ENCODE measurements around the gene COL1A2. TPM values are rescaled to one million over a fixed set of nuclear protein-coding genes. Genes with fewer than 3 reads are reported as not detected.

COL1A2 gene
- total RNA-seq, 1 donor from 2014 or later, result 96.6 TPM

DNA sequence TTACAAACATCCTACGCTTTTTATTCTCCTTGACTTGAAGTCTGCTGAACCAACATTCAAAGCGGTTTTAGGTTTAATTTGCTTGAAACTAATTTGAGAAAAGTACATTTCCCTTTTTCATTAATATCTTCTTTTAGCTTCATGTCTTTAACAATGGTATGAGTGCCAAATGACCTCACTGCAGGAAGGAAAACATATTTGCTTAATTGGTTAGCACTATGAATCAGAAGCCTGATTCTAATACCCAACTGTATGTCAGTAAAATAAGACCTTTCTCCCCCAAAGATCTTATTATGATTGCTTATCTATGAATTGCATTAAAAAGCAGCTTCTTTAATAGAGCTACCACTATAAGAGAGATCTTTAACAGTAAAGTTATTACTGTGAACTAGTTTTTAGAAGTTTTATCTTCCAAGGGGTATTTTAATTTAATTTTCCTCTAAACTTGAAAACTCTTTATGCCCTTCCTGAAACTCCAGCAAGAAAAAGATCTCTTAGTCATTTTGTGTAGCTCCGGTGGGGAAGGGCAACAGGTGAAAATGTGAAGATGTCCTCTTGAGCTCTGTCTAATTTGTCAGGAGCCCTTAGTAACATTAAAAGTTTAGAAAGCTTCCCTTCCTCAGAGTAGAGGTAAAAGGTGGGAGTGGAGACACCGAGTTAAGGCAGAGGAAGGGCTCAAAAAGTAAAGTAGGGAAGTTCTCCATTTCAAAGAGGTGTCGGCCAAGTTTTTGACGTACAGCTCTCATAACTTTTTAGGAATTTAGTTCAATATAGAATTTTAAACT, 6.1 kb downstream of the COL1A2 start:
- DNase-seq (ENCODE audit: missing footprints), result no peak
- ATAC-seq, result no peak

DNA sequence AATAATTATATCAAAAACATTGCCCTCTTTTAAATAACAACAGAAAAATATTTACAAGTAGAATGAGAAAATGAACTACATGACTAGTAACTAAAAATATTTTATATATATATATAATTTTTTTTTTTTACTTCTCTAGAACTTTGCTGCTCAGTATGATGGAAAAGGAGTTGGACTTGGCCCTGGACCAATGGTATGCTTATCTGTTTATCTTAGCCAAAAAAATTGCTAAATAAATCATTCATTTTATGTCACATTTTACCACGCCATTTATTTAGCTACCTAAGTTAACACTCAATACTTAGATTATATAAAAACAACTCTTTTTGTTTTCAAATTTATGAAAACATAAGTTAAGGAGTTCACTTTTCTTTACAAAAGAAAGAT, 6.7 kb downstream of the COL1A2 start:
- ATAC-seq (no peak), DNase-seq (ENCODE audit: missing footprints) (no peak)
- intact Hi-C loops (cut with DNase I), result loop anchor here (10.0 kb wide), 1 partner anchor 507 kb away; the partner anchor contains the start of gene TFPI2

More for the DNA sequence above, 6.1 kb downstream of the COL1A2 start:
- intact Hi-C loops (cut with DNase I), result loop anchor here (10.0 kb wide), 1 partner anchor 506 kb away; the partner anchor contains the start of gene TFPI2

DNA sequence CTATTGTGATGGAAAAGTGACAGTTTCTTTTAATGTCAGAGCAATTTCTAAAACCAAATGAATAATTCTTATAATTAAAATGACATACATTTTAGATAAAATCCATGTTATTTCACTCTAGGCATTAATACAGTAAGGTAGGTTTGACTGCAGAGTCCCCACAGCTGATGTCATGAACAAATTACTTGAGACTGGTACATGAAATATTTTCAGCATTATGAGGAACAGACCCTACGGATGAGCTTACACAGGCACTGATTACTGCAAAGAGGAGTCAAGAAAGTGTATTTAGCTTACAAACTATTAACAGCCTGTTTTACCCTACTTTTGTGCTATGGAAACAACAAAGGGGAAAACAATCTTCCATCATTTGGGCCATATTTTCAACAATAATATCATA, 8.9 kb downstream of the COL1A2 start:
- ATAC-seq, result no peak
- DNase-seq (ENCODE audit: missing footprints), result no peak
- intact Hi-C loops (cut with DNase I), result loop anchor here (10.0 kb wide), 1 partner anchor 509 kb away; the partner anchor contains the start of gene TFPI2

DNA sequence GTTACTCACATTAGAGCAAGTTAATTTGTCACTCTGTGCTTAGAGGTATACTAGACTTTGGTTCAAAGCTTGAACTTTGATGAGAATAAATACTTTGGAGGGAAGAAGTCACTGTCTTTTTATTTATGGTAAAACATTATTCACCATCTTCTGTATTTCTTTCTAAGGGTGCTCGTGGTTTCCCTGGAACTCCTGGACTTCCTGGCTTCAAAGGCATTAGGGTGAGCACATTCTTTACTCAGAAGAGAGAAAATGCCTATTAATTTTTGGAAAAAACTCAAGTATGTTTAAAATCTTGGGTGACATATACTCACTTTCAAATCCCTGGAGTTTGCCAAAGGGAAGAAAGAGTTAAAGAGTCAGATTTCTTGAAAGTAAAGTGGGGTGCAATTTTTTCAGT, 10.8 kb downstream of the COL1A2 start:
- no peak for ATAC-seq
- DNase-seq (ENCODE audit: missing footprints), result no peak
- intact Hi-C loops (cut with DNase I), result loop anchor here (10.0 kb wide), 1 partner anchor 511 kb away; the partner anchor contains the start of gene TFPI2

DNA sequence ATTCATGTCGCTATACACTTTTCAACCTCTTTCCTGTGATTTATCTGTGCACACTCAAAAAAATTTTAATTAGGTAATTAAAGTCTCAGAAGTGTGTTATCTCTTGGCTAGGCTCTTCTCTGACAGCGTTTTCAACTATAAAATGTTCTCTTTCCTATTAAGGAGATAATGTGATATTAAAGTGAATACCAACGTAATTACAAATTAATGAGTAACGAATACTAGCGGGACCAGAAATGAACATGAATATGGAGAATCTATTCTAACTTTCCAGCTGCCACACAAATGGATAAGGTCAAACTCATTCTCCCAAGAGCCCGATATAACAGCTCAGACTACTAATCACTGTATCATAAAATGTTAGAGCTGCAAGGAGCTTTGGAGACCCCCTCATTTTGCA, 12.0 kb downstream of the COL1A2 start:
- ATAC-seq, result no peak

DNA sequence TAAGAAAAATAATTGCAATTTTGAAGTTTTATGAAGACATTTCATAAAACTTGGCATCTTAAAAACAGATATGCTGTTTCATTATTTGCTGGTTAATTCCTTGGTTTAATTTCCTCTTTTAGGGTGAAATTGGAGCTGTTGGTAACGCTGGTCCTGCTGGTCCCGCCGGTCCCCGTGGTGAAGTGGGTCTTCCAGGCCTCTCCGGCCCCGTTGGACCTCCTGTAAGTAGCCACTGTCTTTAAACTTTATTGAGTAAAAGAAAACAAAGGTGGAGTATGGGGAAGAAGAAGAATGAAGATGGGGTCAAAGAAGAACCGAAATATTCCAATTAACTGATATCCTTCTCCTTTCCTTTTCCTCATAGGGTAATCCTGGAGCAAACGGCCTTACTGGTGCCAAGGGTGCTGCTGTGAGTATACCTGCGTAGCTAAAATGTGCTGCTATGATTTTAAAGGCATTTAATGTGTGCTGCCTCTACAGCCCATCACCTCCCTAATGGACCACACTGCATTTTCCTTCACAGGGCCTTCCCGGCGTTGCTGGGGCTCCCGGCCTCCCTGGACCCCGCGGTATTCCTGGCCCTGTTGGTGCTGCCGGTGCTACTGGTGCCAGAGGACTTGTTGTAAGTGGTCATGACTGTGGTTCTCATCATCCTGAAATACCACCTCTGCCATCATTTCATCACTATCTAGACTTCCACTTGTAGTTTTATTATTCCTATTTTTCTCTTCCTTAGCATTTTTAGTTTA, 14.7 kb downstream of the COL1A2 start:
- ATAC-seq (no peak), DNase-seq (ENCODE audit: missing footprints) (no peak)
- intact Hi-C loops (cut with DNase I), result loop anchor here (10.0 kb wide), 1 partner anchor 515 kb away; the partner anchor contains the start of gene TFPI2

More for the DNA sequence above, 12.0 kb downstream of the COL1A2 start:
- DNase-seq (ENCODE audit: missing footprints), result no peak
- intact Hi-C loops (cut with DNase I), result loop anchor here (10.0 kb wide), 1 partner anchor 512 kb away; the partner anchor contains the start of gene TFPI2

DNA sequence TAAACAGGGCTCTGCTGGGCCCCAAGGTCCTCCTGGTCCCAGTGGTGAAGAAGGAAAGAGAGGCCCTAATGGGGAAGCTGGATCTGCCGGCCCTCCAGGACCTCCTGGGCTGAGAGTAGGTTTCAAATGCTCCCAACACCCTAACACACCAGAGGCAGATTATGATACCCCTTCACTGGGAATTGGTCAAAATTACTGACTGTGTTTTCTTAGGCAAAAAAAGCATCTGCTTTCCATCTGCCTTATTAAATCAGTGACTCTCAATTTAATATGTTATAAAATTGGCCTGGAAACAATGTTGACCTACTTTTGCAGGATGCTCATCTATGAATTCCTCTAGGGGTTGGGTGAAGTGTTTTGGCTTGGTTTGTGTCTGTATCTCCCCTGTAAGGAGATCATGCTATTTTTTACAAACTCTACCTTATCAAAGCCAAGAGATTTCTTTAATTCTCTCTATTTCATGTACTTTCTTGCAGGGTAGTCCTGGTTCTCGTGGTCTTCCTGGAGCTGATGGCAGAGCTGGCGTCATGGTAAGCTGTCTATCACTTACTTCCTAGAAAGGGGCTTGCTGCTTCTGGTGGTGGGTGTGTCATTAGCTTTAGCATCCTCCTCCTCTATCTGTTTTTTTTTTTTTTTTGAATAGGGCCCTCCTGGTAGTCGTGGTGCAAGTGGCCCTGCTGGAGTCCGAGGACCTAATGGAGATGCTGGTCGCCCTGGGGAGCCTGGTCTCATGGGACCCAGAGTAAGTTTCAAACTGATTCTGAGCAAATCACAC, 15.9 kb downstream of the COL1A2 start:
- intact Hi-C loops (cut with DNase I), result no loop called here

DNA sequence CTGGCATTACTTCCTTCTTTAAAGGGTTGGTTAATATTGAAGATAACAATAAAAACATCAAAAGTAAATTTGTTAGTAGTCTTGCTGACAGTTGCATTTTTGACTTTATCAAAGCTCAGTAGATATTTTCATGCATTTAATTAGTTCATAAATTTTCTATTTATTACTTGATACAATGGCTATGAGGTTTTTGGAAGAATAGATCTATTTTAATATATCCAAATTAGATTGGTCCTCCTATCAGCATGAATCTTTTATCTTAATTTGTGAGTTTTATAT, 16.4 kb downstream of the COL1A2 start:
- DNase-seq (ENCODE audit: missing footprints) (no peak), ATAC-seq (no peak)
- intact Hi-C loops (cut with DNase I), result no loop called here

More for the DNA sequence above, 15.9 kb downstream of the COL1A2 start:
- DNase-seq (ENCODE audit: missing footprints), result no peak
- ATAC-seq, result peak; percentile 26

DNA sequence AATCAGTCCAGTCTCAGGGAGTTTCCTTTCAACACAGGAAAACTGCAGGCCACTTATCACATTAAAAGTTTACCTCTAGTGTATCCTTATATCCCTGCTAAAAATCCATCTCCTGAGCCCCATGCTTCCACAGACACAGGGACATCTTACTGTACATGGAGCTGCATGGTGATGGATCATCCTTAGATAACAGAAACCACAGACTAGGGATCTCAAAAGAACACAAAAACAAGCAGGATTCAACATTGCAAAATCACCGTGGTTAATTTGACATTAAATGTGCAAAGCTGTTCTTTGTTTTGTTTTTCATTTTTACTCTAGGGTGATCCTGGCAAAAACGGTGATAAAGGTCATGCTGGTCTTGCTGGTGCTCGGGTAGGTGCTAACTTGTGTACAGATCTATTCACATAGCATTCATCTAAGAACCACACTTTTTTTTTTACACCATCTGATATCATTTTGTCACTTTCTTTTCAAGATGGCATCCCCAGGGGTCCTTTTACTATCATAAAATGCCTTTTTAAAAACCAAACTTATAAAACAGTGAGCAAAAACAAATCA, 18.1 kb downstream of the COL1A2 start:
- no peak for DNase-seq (ENCODE audit: missing footprints)
- no peak for ATAC-seq
- intact Hi-C loops (cut with DNase I), result no loop called here

DNA sequence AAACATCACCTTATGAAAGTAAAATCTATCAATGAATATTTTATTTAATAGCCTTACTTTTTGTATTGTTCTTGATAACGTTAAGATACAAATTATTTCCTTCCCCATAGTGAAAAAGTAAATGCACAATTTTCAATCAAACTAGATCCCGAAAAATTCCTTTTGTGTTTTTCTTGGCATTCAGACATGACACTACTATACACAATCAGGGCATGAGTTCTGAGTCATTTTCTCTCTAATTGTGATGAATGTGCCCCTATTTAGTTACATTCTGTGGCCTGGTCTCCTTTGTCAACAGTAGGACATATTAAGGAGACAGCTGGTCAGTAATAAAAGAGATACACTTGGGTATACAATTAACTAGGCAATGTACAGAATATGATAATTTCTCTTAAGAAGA, 19.8 kb downstream of the COL1A2 start:
- ATAC-seq, result no peak
- intact Hi-C loops (cut with DNase I), result no loop called here
- DNase-seq (ENCODE audit: missing footprints), result no peak

DNA sequence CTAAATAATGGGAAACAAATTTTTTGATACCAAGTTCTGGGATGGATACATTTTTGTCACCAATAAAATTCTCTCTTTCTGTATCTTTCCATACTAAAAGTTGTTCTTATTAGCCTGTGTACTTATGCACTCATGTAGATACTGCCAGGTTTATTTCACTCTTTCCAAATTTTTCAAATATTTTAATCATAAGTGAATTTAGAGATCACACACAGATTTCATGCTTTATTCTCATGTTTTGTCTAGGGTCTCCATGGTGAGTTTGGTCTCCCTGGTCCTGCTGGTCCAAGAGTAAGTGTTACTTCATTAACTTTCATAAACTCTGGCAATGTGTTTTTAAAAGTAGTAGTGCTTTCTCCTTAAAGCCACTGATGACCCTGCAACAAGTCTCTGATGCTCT, 20.3 kb downstream of the COL1A2 start:
- DNase-seq (ENCODE audit: missing footprints), result no peak
- intact Hi-C loops (cut with DNase I), result no loop called here
- no peak for ATAC-seq

DNA sequence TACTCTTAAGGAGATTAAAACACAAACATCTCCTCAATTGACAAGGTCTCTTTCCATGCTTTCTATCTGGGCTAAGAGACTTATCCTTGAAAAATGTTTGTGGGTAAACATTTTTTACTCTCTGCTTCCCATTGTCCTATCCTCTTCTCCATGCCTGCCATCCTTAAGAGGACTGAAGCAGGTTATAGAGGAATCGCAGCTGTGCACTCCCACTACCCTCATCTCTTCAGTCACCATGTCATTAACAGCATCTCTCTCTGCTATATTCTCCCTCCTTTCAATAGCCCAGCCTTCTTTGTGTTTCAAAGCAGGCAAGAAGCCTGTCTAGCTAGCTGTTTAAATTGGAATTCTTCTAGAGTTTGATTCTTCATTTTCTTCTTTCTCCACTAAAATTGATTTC, 22.6 kb downstream of the COL1A2 start:
- DNase-seq (ENCODE audit: missing footprints) (no peak), ATAC-seq (no peak)
- intact Hi-C loops (cut with DNase I), result no loop called here

DNA sequence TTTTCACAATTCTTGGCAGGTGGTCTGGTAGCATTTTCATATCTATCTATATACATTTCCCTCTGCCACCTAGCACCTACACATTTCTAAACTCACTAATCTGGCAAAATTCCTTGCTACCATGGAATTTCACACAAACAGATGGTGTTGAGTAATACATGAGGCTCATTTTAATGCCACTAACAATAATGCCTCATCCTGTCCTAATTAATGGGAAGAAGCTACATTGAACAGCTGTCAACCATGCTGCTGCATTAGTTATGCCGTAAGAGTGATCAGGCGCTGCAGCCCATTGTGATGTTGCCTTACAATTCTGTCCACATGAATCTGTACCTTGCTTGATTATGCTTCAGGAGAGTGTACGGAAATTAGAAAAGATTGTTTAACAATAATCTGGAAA, 23.2 kb downstream of the COL1A2 start:
- ATAC-seq (no peak), DNase-seq (ENCODE audit: missing footprints) (no peak)
- intact Hi-C loops (cut with DNase I), result no loop called here

DNA sequence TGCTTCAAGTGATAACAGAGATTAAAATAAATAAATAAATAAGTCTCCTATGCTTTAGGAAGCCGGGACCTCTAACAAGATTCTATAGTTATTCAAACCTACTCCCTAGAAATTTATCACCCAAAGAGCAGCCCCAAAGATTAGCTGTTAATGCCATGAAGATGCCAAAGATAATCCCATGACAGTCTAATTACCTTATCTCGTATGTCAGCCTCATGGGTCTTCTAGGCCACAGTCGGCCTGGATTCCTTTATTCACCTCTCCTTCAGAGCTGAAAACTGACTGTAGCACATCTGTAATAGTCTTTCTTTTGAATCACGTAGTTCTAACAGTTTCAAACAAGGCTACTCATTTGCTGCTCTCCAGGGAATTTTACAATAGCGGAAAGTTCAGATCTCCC, 24.2 kb downstream of the COL1A2 start:
- ATAC-seq (no peak), DNase-seq (ENCODE audit: missing footprints) (no peak)
- intact Hi-C loops (cut with DNase I), result no loop called here

DNA sequence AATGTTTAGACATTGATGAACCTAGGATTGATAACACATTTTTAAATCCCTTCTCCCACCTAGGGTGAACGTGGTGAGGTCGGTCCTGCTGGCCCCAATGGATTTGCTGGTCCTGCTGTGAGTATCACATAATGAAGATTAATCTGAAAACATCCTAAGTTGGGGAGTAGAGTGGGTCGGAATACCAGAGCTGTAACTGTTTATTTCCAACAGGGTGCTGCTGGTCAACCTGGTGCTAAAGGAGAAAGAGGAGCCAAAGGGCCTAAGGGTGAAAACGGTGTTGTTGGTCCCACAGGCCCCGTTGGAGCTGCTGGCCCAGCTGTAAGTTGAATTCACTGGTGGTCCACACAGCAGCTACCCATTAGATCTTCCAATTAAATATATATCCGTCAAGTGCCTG, 25.6 kb downstream of the COL1A2 start:
- intact Hi-C loops (cut with DNase I), result no loop called here
- no peak for ATAC-seq
- DNase-seq (ENCODE audit: missing footprints), result no peak

DNA sequence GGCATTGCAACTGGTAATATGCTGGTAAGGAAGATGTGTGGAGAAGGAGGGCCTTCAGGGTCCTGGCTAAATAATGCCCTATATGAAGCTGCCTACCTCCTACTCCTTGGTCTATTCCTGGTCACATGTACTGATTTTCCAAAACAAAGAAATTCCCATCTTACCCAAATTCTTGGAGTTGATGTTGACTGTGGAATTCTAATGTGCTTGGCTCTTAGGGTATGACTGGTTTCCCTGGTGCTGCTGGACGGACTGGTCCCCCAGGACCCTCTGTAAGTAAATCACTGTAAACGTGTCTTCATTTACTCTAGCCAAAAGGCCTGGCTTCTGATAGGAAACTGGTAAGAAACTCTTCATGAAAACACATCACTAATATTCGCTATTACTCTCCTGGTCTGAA, 27.0 kb downstream of the COL1A2 start:
- intact Hi-C loops (cut with DNase I), result no loop called here
- DNase-seq (ENCODE audit: missing footprints) (no peak), ATAC-seq (no peak)

DNA sequence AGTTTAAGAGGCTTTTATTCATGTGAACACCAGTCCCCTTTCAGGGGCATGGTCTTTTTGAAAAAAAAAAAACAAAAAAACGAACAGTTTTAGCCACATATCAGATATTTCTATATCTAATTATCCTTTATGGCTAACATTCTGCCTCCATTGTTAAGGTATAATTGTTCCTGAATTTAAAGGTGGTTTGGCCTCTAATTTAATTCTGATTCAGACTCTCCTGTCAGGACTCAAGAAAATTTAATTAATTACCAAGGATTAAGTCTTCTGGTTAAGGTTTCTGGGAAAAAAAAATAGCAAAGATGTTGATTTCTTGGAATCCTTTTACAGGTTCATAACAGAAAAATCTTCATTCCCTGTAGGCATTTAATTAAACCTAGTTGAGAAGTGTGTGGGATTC, 27.4 kb downstream of the COL1A2 start:
- intact Hi-C loops (cut with DNase I), result no loop called here
- DNase-seq (ENCODE audit: missing footprints) (no peak), ATAC-seq (no peak)

DNA sequence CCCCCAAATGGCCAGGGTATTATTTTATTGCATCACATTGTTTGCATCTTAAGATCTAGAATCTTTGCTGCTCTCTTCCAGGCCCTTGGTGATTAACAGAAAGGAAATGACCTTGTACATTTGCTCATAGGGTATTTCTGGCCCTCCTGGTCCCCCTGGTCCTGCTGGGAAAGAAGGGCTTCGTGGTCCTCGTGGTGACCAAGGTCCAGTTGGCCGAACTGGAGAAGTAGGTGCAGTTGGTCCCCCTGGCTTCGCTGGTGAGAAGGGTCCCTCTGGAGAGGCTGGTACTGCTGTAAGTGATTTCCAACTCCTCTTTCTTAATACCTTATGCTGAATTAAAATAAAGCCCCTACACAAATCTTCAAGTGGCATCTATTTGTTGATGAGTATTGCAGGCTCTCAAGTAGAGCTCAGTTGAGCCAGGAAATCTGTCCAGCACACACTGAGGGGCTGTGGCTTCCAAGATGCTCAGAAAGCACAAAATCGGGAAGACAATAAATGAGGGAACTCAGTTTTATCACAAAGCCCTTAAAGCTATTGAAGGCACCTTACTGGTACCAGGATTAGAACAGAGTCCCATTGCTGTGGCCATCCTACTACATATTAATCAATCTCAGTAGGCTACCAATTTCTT, 28.2 kb downstream of the COL1A2 start:
- ATAC-seq (no peak), DNase-seq (ENCODE audit: missing footprints) (no peak)
- intact Hi-C loops (cut with DNase I), result no loop called here

Measured in Right ventricle myocardium inferior (tissue), 1 donor.